K562 (cell line): ENCODE data around the gene CLPSL2. TPM values are rescaled to one million over a fixed set of nuclear protein-coding genes. Genes with fewer than 3 reads are reported as not detected.
A peak's percentile ranks its signal among the peaks of the same experiment; 100 is the strongest.

Experiments used
- DACH1 ChIP-seq: fragments of 450-650 bp; IDR thresholded peaks from 2 replicates; pipeline ENCODE4 v1.6.1; 2018; ENCODE audit not compliant: partially characterized antibody
- FIP1L1 ChIP-seq: fragments of 200-400 bp; formaldehyde crosslinking; IDR thresholded peaks from 2 replicates; pipeline ENCODE4 v1.6.1; 2018; ENCODE audit warnings: mild to moderate bottlenecking, low read depth, low read length; ENCODE audit not compliant: poor library complexity, severe bottlenecking
- FOXM1 ChIP-seq, 2 experiments: fragments of 450-650 bp in 1 of 2; sonication (generic) in 1 of 2; formaldehyde crosslinking in 1 of 2; IDR thresholded peaks; 2 replicates each; pipeline versions ENCODE4 v1.6.1 to v1.9.0; 2017 to 2022; ENCODE audit warnings: low read depth in 2 of 2, mild to moderate bottlenecking in 2 of 2, missing genetic modification reagents in 1 of 2, moderate library complexity in 1 of 2
- HNRNPH1 ChIP-seq: fragments of 200-400 bp; formaldehyde crosslinking; optimal IDR thresholded peaks from 2 replicates; pipeline ENCODE3; 2017; ENCODE audit warnings: low read depth, mild to moderate bottlenecking, low read length, moderate library complexity
- JUNB ChIP-seq: fragments of 450-650 bp; formaldehyde crosslinking; conservative IDR thresholded peaks from 2 replicates; pipeline ENCODE4 v1.4.0; 2020; ENCODE audit warnings: mild to moderate bottlenecking
- MAZ ChIP-seq, 2 experiments: fragments of 450-650 bp in 1 of 2; sonication (generic) in 1 of 2; formaldehyde crosslinking; IDR thresholded peaks in 1 of 2; conservative IDR thresholded peaks in 1 of 2; 2 replicates each; pipeline versions ENCODE4 v1.4.0 to v1.5.0; 2020; ENCODE audit warnings: mild to moderate bottlenecking in 1 of 2, missing genetic modification reagents in 1 of 2
- NCOA1 ChIP-seq: fragments of 450-650 bp; IDR thresholded peaks from 2 replicates; pipeline ENCODE4 v1.6.1; 2016; ENCODE audit warnings: low read depth
- NRF1 ChIP-seq, 2 experiments: fragments of 450-650 bp; IDR thresholded peaks in 1 of 2; conservative IDR thresholded peaks in 1 of 2; 2 replicates each; pipeline ENCODE4 v1.6.1; 2014; ENCODE audit warnings: mild to moderate bottlenecking in 2 of 2
- PHB ChIP-seq: fragments of 250-450 bp; sonication (Bioruptor Pico); IDR thresholded peaks from 2 replicates; pipeline ENCODE4 v1.5.0; 2021
- RFX7 ChIP-seq: fragments of 250-450 bp; sonication (Bioruptor Pico); IDR thresholded peaks from 2 replicates; pipeline ENCODE4 v1.5.1; 2021; ENCODE audit warnings: mild to moderate bottlenecking
- SIRT6 ChIP-seq: IDR thresholded peaks from one replicate; pipeline ENCODE4 v1.6.1; 2012; ENCODE audit warnings: low read depth, mild to moderate bottlenecking, control low read depth, inconsistent platforms, low read length, moderate library complexity
- SMAD1 ChIP-seq: fragments of 150-350 bp; IDR thresholded peaks from 2 replicates; pipeline ENCODE4 v1.6.1; 2014; ENCODE audit warnings: low read length, low read depth; ENCODE audit not compliant: partially characterized antibody
- SMARCA4 ChIP-seq: fragments of 450-650 bp; IDR thresholded peaks from 2 replicates; pipeline ENCODE4 v1.6.1; 2016
- SNRNP70 ChIP-seq: fragments of 200-400 bp; formaldehyde crosslinking; optimal IDR thresholded peaks from 2 replicates; pipeline ENCODE3; 2017; ENCODE audit warnings: low read depth, low read length
- SREBF2 ChIP-seq: sonication (generic); formaldehyde crosslinking; IDR thresholded peaks from 2 replicates; pipeline ENCODE4 v1.4.0; 2020; ENCODE audit warnings: mild to moderate bottlenecking, missing genetic modification reagents
- TCF3 ChIP-seq: sonication (generic); formaldehyde crosslinking; IDR thresholded peaks from 2 replicates; pipeline ENCODE4 v1.4.0; 2020; ENCODE audit warnings: mild to moderate bottlenecking, missing genetic modification reagents
- ZBTB7A ChIP-seq: IDR thresholded peaks from 2 replicates; pipeline ENCODE4 v1.6.1; 2011; ENCODE audit warnings: low read depth, mild to moderate bottlenecking, low read length, moderate library complexity, borderline replicate concordance; ENCODE audit not compliant: control insufficient read depth
- ZNF3 ChIP-seq: fragments of 250-450 bp; sonication (Bioruptor Pico); IDR thresholded peaks from 2 replicates; pipeline ENCODE4 v1.5.0; 2021; ENCODE audit warnings: mild to moderate bottlenecking, moderate library complexity
- ZNF316 ChIP-seq: fragments of 450-650 bp; IDR thresholded peaks from 2 replicates; pipeline ENCODE4 v1.6.1; 2016
- polyA plus RNA-seq, 8 experiments: library from polyadenylated mRNA; depleted of rRNA in 4 of 8; stranded (reverse) in 5 of 8; unstranded in 3 of 8; fragments of >200 nt; fragmentation: Nextera tagmentation in 2 of 8; fragmentation: Illumina TruSeq in 1 of 8; extraction: Ambion mirVana in 2 of 8; extraction: Trizol in 1 of 8; gene quantifications; 2 replicates each; pipeline versions ENCODE4 v1.2.1 to v1.2.3, GENCODE V29; 2011 to 2014; ENCODE audit warnings: inconsistent platforms in 1 of 8, missing spikeins in 1 of 8
- total RNA-seq, 7 experiments: library from RNA; depleted of rRNA in 6 of 7; stranded (reverse); fragments of >200 nt in 6 of 7; fragmentation: Illumina TruSeq in 2 of 7; extraction: Trizol in 2 of 7; gene quantifications; 2 replicates each; pipeline versions ENCODE4 v1.2.1 to v1.2.3, GENCODE V29; 2011 to 2021; ENCODE audit warnings: low replicate concordance in 1 of 7
- TF ChIP-seq, protein P1 (sequence below): sonication (generic); formaldehyde crosslinking; IDR thresholded peaks from 2 replicates; pipeline ENCODE4 v1.8.0; 2022; ENCODE audit warnings: mild to moderate bottlenecking, missing genetic modification reagents, borderline replicate concordance
- TF ChIP-seq, protein P2 (sequence below): fragments of 450-650 bp; IDR thresholded peaks from 2 replicates; pipeline ENCODE4 v1.6.1; 2017; ENCODE audit warnings: antibody characterized with exemption
- TF ChIP-seq, protein P3 (sequence below): fragments of 250-450 bp; sonication (Bioruptor Pico); IDR thresholded peaks from 2 replicates; pipeline ENCODE4 v1.4.0; 2020
- TF ChIP-seq, protein P4 (sequence below): fragments of 200-800 bp; sonication (Bioruptor generic); IDR thresholded peaks from 2 replicates; pipeline ENCODE4 v1.6.1; 2017; ENCODE audit warnings: missing genetic modification characterization, missing compliant biosample characterization

The CLPSL2 gene
- total and polyA plus RNA-seq, 9 of the 15 experiments (the other 6 are each of a cell fraction or from before 2014, with no cell fraction given), result not detected

DNA sequence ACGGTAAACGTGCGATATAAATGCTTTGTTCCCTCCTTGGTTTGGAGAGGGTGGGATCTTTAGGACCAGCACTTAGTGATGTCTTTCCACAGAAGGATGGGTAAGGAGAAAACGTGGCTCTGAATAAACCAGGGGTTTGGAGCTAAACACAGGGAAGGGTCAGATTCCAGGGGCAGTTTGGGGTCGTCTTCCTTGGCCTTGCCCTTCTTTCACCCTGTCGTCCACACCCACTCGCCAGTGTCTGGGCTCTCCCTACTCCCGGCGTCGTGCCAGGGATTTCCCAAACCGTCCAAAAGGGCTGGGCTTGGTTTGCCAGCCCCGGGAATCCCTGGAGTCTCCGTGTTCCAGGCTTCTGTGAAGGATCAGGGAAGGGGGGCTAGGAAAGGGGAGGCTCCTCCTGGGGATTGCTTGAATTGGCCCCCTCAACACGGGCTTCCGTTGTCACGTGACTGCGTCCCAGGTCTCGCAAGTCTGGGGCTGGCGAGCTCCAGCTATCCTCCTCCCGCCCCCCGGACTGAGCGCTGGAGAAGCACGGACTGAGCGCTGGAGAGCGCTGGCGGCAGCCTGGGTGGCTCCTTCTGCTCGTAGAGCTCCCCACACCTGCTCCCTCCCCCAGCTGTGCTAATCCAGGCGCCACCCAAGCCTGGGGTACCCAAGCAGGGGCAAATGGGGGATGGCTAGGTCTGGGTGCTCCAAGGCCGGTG, 49.0 kb upstream of the CLPSL2 start (continued):
- TF ChIP-seq, protein P1, sequence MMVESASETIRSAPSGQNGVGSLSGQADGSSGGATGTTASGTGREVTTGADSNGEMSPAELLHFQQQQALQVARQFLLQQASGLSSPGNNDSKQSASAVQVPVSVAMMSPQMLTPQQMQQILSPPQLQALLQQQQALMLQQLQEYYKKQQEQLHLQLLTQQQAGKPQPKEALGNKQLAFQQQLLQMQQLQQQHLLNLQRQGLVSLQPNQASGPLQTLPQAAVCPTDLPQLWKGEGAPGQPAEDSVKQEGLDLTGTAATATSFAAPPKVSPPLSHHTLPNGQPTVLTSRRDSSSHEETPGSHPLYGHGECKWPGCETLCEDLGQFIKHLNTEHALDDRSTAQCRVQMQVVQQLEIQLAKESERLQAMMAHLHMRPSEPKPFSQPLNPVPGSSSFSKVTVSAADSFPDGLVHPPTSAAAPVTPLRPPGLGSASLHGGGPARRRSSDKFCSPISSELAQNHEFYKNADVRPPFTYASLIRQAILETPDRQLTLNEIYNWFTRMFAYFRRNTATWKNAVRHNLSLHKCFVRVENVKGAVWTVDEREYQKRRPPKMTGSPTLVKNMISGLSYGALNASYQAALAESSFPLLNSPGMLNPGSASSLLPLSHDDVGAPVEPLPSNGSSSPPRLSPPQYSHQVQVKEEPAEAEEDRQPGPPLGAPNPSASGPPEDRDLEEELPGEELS, result no peak; the same call in 1 of the 2 replicates
- no peak for TF ChIP-seq SREBF2 (CRISPR knock-in tag)
- no peak for TF ChIP-seq RFX7 (CRISPR knock-in tag)
- TF ChIP-seq FOXM1 (IDR thresholded peaks at IDR 0.05; ENCODE audit: low read depth), result no peak
- no peak for TF ChIP-seq FOXM1 (CRISPR knock-in tag; IDR thresholded peaks at IDR 0.05; ENCODE audit: low read depth)
- TF ChIP-seq, protein P2, sequence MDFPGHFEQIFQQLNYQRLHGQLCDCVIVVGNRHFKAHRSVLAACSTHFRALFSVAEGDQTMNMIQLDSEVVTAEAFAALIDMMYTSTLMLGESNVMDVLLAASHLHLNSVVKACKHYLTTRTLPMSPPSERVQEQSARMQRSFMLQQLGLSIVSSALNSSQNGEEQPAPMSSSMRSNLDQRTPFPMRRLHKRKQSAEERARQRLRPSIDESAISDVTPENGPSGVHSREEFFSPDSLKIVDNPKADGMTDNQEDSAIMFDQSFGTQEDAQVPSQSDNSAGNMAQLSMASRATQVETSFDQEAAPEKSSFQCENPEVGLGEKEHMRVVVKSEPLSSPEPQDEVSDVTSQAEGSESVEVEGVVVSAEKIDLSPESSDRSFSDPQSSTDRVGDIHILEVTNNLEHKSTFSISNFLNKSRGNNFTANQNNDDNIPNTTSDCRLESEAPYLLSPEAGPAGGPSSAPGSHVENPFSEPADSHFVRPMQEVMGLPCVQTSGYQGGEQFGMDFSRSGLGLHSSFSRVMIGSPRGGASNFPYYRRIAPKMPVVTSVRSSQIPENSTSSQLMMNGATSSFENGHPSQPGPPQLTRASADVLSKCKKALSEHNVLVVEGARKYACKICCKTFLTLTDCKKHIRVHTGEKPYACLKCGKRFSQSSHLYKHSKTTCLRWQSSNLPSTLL, result no peak
- no peak for TF ChIP-seq TCF3 (CRISPR knock-in tag)
- TF ChIP-seq PHB (CRISPR knock-in tag), result no peak
- no peak for TF ChIP-seq SNRNP70
- no peak for TF ChIP-seq MAZ (CRISPR knock-in tag; conservative IDR thresholded peaks at IDR 0.05 in 1 of 2, IDR thresholded peaks at IDR 0.05 in 1 of 2)
- TF ChIP-seq, protein P3, sequence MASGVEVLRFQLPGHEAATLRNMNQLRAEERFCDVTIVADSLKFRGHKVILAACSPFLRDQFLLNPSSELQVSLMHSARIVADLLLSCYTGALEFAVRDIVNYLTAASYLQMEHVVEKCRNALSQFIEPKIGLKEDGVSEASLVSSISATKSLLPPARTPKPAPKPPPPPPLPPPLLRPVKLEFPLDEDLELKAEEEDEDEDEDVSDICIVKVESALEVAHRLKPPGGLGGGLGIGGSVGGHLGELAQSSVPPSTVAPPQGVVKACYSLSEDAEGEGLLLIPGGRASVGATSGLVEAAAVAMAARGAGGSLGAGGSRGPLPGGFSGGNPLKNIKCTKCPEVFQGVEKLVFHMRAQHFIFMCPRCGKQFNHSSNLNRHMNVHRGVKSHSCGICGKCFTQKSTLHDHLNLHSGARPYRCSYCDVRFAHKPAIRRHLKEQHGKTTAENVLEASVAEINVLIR (CRISPR knock-in tag), result no peak
- no peak for TF ChIP-seq NRF1 (conservative IDR thresholded peaks at IDR 0.05 in 1 of 2, IDR thresholded peaks at IDR 0.05 in 1 of 2)
- TF ChIP-seq ZNF316, result no peak
- no peak for TF ChIP-seq FIP1L1
- TF ChIP-seq ZBTB7A, result no peak; the same call in 1 of the 2 replicates
- no peak for TF ChIP-seq NCOA1
- 0 out of 2 replicates have a peak, but pooled peaks have one; percentile 10 for TF ChIP-seq SMARCA4
- TF ChIP-seq SIRT6, result no peak
- no peak for TF ChIP-seq ZNF3 (CRISPR knock-in tag)
- TF ChIP-seq HNRNPH1, result no peak
- no peak for TF ChIP-seq DACH1
- no peak for TF ChIP-seq SMAD1
- no peak for TF ChIP-seq JUNB (CRISPR knock-in tag)
- TF ChIP-seq, protein P4, sequence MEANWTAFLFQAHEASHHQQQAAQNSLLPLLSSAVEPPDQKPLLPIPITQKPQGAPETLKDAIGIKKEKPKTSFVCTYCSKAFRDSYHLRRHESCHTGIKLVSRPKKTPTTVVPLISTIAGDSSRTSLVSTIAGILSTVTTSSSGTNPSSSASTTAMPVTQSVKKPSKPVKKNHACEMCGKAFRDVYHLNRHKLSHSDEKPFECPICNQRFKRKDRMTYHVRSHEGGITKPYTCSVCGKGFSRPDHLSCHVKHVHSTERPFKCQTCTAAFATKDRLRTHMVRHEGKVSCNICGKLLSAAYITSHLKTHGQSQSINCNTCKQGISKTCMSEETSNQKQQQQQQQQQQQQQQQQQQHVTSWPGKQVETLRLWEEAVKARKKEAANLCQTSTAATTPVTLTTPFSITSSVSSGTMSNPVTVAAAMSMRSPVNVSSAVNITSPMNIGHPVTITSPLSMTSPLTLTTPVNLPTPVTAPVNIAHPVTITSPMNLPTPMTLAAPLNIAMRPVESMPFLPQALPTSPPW (CRISPR knock-in tag), result no peak
